Peyer's patch (tissue), 4 donors: ENCODE measurements around the gene ANTXR1.

Experiments
- CTCF ChIP-seq, 6 experiments: fragments of 450-650 bp in 4 of 6; fragments of 200-600 bp in 2 of 6; sonication (generic) in 1 of 6; IDR thresholded peaks; one replicate each; pipeline ENCODE4 v1.5.1; 2017 to 2019; ENCODE audit warnings: antibody characterized with exemption in 6 of 6, mild to moderate bottlenecking in 3 of 6, moderate library complexity in 1 of 6
- POLR2A ChIP-seq, 2 donors: fragments of 450-650 bp; IDR thresholded peaks; one replicate each; pipeline ENCODE4 v1.5.1; 2017; ENCODE audit warnings: antibody characterized with exemption in 2 of 2, mild to moderate bottlenecking in 2 of 2, moderate library complexity in 2 of 2

GRCh38 chr2:69096326-69097095 lies 83.5 kb downstream of the ANTXR1 start:
- TF ChIP-seq CTCF (IDR thresholded peaks at IDR 0.05), result no peak
- TF ChIP-seq POLR2A (IDR thresholded peaks at IDR 0.05), result no peak
